OCI-LY1 (cell line): Measurements from ENCODE around the gene GTF2I.

Source experiments
- H2AFZ ChIP-seq: fragments of 200-600 bp; sonication (generic), shearing (Covaris generic); 2 replicates; pipeline ENCODE4 v1.6.0; 2014; ENCODE audit warnings: antibody characterized with exemption, mild to moderate bottlenecking, low read length
- H3F3A ChIP-seq: fragments of 200-600 bp; sonication (generic), shearing (Covaris generic); 2 replicates; pipeline ENCODE4 v1.6.0; 2014; ENCODE audit warnings: mild to moderate bottlenecking, antibody characterized with exemption, low read length, moderate library complexity; ENCODE audit not compliant: insufficient read depth
- H3K27ac ChIP-seq: fragments of 200-600 bp; sonication (generic); 2 replicates; pipeline ENCODE4 v1.5.1; 2014; ENCODE audit warnings: low read length, mixed run types, mild to moderate bottlenecking, low read depth; ENCODE audit not compliant: poor library complexity, severe bottlenecking
- H3K27me3 ChIP-seq: fragments of 200-600 bp; sonication (generic); 2 replicates; pipeline ENCODE4 v1.6.0; 2014; ENCODE audit warnings: antibody characterized with exemption, mild to moderate bottlenecking, low read length, moderate library complexity; ENCODE audit not compliant: insufficient read depth
- H3K36me3 ChIP-seq: fragments of 200-600 bp; sonication (generic); 2 replicates; pipeline ENCODE4 v1.6.1; 2014; ENCODE audit warnings: mild to moderate bottlenecking, antibody characterized with exemption, low read length, moderate library complexity, mixed read lengths; ENCODE audit not compliant: insufficient read depth
- H3K4me1 ChIP-seq: fragments of 200-600 bp; sonication (generic); 2 replicates; pipeline ENCODE4 v1.5.1; 2014; ENCODE audit warnings: mild to moderate bottlenecking, low read length, moderate library complexity; ENCODE audit not compliant: insufficient read depth, severe bottlenecking
- H3K4me2 ChIP-seq: fragments of 200-600 bp; sonication (generic), shearing (Covaris generic); 2 replicates; pipeline ENCODE4 v1.6.1; 2014; ENCODE audit warnings: low read length
- H3K4me3 ChIP-seq: fragments of 200-600 bp; sonication (generic); 2 replicates; pipeline ENCODE4 v1.5.1; 2014; ENCODE audit warnings: low read length, low read depth, mild to moderate bottlenecking, mixed read lengths; ENCODE audit not compliant: poor library complexity, severe bottlenecking
- H3K79me2 ChIP-seq: fragments of 200-600 bp; shearing (Covaris generic); 2 replicates; pipeline ENCODE4 v1.6.1; 2016; ENCODE audit warnings: mixed run types, low read length, mixed read lengths; ENCODE audit not compliant: insufficient read depth
- H3K9ac ChIP-seq: fragments of 200-600 bp; sonication (generic), shearing (Covaris generic); 2 replicates; pipeline ENCODE4 v1.6.1; 2014; ENCODE audit warnings: mild to moderate bottlenecking, low read length, mixed read lengths
- H3K9me2 ChIP-seq: fragments of 200-600 bp; sonication (generic), shearing (Covaris generic); 2 replicates; pipeline ENCODE4 v1.6.1; 2014; ENCODE audit warnings: low read depth, mild to moderate bottlenecking, low read length, mixed read lengths
- H3K9me3 ChIP-seq: fragments of 200-600 bp; shearing (Covaris generic); 2 replicates; pipeline ENCODE4 v1.6.1; 2014; ENCODE audit warnings: low read length, mixed read lengths
- H4K20me1 ChIP-seq: fragments of 200-600 bp; sonication (generic), shearing (Covaris generic); 2 replicates; pipeline ENCODE4 v1.6.0; 2016; ENCODE audit warnings: mild to moderate bottlenecking, low read length; ENCODE audit not compliant: insufficient read depth
- CTCF ChIP-seq: fragments of 200-600 bp; sonication (generic), shearing (Covaris generic); IDR thresholded peaks from 2 replicates; pipeline ENCODE4 v1.5.1; 2017; ENCODE audit warnings: mild to moderate bottlenecking, antibody characterized with exemption, low read length, moderate library complexity, mixed read lengths
- EZH2 ChIP-seq: fragments of 200-600 bp; sonication (generic), shearing (Covaris generic); IDR thresholded peaks from 2 replicates; pipeline ENCODE4 v1.8.0; 2017; ENCODE audit warnings: borderline replicate concordance, mixed run types, mild to moderate bottlenecking, antibody characterized with exemption, low read length, moderate library complexity, mixed read lengths

Gene GTF2I

GRCh38 chr7:74623135-74623534 is 34.4 kb upstream of the GTF2I start:
- H3K4me3 ChIP-seq, result no peak overlapping the region
- H2AFZ ChIP-seq, result no peak overlapping the region
- H3K9ac ChIP-seq, result no peak overlapping the region
- TF ChIP-seq EZH2 (no peak), CTCF (no peak)
- H3K4me2 ChIP-seq, result no peak overlapping the region
- no peaks in the 10 kb centered on the region for H3K36me3 ChIP-seq
- H3K4me1 ChIP-seq, result peaks cover 7% of the 10 kb centered on the region
- no peaks in the 10 kb centered on the region for H3K79me2 ChIP-seq
- no peaks in the 10 kb centered on the region for H4K20me1 ChIP-seq
- no peak overlapping the region for H3K27ac ChIP-seq
- H3K27me3 ChIP-seq, result no peaks in the 10 kb centered on the region
- H3K9me2 ChIP-seq, result no peaks in the 10 kb centered on the region
- H3K9me3 ChIP-seq, result no peaks in the 10 kb centered on the region
- no peaks in the 10 kb centered on the region for H3F3A ChIP-seq

- TF ChIP-seq EZH2 (no peak), CTCF (peak; percentile 17; the same call in 1 of the 2 replicates)
- Histone ChIP-seq H2AFZ (no peak overlapping the region), H3K27ac (no peak overlapping the region), H3K36me3 (no peaks in the 10 kb centered on the region), H3K9ac (no peak overlapping the region), H3K79me2 (no peaks in the 10 kb centered on the region), H3K27me3 (no peaks in the 10 kb centered on the region), H3K9me3 (no peaks in the 10 kb centered on the region), H3K4me1 (peaks cover 24% of the 10 kb centered on the region), H3K4me3 (no peak overlapping the region), H3K4me2 (no peak overlapping the region), H3F3A (no peaks in the 10 kb centered on the region), H3K9me2 (no peaks in the 10 kb centered on the region), H4K20me1 (no peaks in the 10 kb centered on the region)
These were observed 32.1 kb upstream of the GTF2I start for GRCh38 chr7:74625446-74625845.

GRCh38 chr7:74627661-74628411 is 29.7 kb upstream of the GTF2I start:
- no peak overlapping the region for H3K4me2 ChIP-seq
- no peaks in the 10 kb centered on the region for H3K79me2 ChIP-seq
- H3K27me3 ChIP-seq, result no peaks in the 10 kb centered on the region
- no peaks in the 10 kb centered on the region for H3K36me3 ChIP-seq
- no peaks in the 10 kb centered on the region for H4K20me1 ChIP-seq
- H3K4me1 ChIP-seq, result peaks cover 24% of the 10 kb centered on the region
- no peak overlapping the region for H3K4me3 ChIP-seq
- peak overlapping the region; percentile 48 for H2AFZ ChIP-seq
- H3K27ac ChIP-seq, result peak overlapping the region; percentile 0
- no peaks in the 10 kb centered on the region for H3K9me3 ChIP-seq
- no peaks in the 10 kb centered on the region for H3F3A ChIP-seq
- TF ChIP-seq CTCF (no peak), EZH2 (no peak)
- H3K9ac ChIP-seq, result no peak overlapping the region
- no peaks in the 10 kb centered on the region for H3K9me2 ChIP-seq
